GM12891 (cell line): ENCODE results near the gene ZCCHC8.
"Not testable (repeated sequence)": the region's sequence is repeated elsewhere in the genome, so short reads cannot be mapped to it uniquely, and the experiment has no call there.

Experiments
- DNase-seq: peaks from one replicate; pipeline ENCODE4 v3.0.0; 2011; ENCODE audit warnings: low spot score; ENCODE audit not compliant: insufficient read length
- FAIRE-seq: peaks from 2 replicates; lab custom pipeline; 2011; peaks lifted over from hg19 to GRCh38; lab: Jason Lieb, UNC
- PAX5 ChIP-seq: IDR thresholded peaks from 2 replicates; pipeline ENCODE4 v1.6.1; 2011; ENCODE audit warnings: low read length, moderate library complexity, mild to moderate bottlenecking; ENCODE audit not compliant: insufficient read depth, severe bottlenecking
- POLR2A ChIP-seq: IDR thresholded peaks from 2 replicates; pipeline ENCODE4 v1.6.1; 2011; ENCODE audit warnings: low read depth, low read length, control low read depth
- POLR2AphosphoS5 ChIP-seq: IDR thresholded peaks from 2 replicates; pipeline ENCODE4 v1.6.1; 2011; ENCODE audit warnings: low read depth, low read length, control low read depth
- POU2F2 ChIP-seq: IDR thresholded peaks from 2 replicates; pipeline ENCODE4 v1.6.1; 2011; ENCODE audit warnings: low read depth, mild to moderate bottlenecking, control low read depth, low read length, moderate library complexity
- SPI1 ChIP-seq: IDR thresholded peaks from 2 replicates; pipeline ENCODE4 v1.6.1; 2011; ENCODE audit warnings: low read depth, low read length, control low read depth
- TAF1 ChIP-seq: IDR thresholded peaks from 2 replicates; pipeline ENCODE4 v1.6.1; 2011; ENCODE audit warnings: low read depth, low read length, control low read depth

ZCCHC8 gene

GRCh38 chr12:122491991-122492390 is 8.7 kb downstream of the ZCCHC8 start:
- no peak for TF ChIP-seq POLR2A
- TF ChIP-seq POU2F2 = no peak
- no peak for TF ChIP-seq POLR2AphosphoS5
- TF ChIP-seq TAF1 = no peak
- TF ChIP-seq PAX5 = no peak
- TF ChIP-seq SPI1 = no peak
- FAIRE-seq = no peak
- no peak for DNase-seq

DNA sequence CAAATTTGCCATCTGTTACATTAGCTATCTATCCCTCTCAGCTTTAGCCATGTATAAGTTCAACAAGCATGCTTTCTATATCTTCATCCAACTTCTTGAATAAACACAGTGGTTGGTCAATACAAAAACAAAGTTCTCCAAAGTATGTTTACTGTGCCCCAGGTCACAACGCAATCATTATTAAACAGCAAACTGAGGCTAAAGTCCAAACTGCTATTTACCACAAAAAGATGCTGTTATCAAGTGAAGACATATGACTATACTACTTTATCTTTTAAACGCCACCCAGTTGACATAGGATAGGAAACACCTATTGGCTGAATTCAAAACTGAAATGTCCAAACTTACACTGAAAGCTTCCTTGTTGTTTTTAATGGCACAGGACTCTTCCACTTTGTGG is 11.7 kb downstream of the ZCCHC8 start:
- FAIRE-seq = no peak
- TF ChIP-seq POLR2AphosphoS5 = no peak
- no peak for TF ChIP-seq TAF1
- no peak for TF ChIP-seq POU2F2
- no peak for TF ChIP-seq PAX5
- TF ChIP-seq SPI1 = no peak
- no peak for TF ChIP-seq POLR2A
- DNase-seq = no peak

DNA sequence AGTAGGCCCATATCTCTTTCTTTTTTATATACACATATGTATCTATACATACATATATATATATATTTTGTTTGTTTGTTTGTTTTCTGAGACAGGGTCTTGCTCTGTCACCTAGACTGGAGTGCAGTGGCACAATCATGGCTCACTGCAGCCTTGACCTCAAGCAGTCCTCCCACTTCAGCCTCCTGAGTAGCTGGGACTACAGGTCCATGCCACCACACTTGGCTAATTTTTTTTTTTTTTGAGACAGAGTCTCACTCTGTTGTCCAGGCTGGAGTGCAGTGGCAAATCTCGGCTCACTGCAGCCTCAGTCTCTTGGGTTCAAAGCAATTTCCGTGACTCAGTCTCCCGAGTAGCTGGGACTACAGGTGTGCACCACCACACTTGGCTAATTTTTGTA is 12.9 kb downstream of the ZCCHC8 start:
- not testable (repeated sequence) for DNase-seq, FAIRE-seq

- DNase-seq = no peak
- no peak for FAIRE-seq
- TF ChIP-seq POLR2AphosphoS5 = no peak
- no peak for TF ChIP-seq TAF1
- TF ChIP-seq PAX5 = no peak
- no peak for TF ChIP-seq POLR2A
- no peak for TF ChIP-seq POU2F2
- TF ChIP-seq SPI1 = no peak
These were observed 13.8 kb downstream of the ZCCHC8 start for GRCh38 chr12:122486805-122487426.

- DNase-seq, FAIRE-seq: not testable (repeated sequence)
These were observed 14.4 kb downstream of the ZCCHC8 start for GRCh38 chr12:122486360-122486759.

DNA sequence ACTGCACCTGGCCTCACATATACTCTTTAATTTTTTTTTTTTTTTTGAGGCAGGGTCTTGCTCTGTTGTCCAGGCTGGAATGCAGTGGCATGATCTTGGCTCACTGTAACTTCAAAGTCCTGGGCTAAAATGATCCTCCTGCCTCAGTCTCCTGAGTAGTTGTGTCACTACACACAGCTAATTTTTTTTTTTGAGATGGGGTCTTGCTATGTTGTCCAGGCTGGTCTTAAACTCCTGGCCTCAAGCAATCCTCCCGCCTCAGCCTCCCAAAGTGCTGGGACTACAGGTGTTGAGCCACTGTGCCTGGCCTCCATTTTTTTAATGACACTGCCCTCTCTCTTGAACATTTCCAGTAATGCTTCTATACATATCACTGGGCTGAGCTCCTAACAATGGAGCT is 16.3 kb downstream of the ZCCHC8 start:
- DNase-seq, FAIRE-seq: not testable (repeated sequence)

- TF ChIP-seq POLR2AphosphoS5 (no peak), SPI1 (no peak)
- no peak for FAIRE-seq
- no peak for DNase-seq
These were observed 16.8 kb downstream of the ZCCHC8 start for GRCh38 chr12:122483969-122484368.

DNA sequence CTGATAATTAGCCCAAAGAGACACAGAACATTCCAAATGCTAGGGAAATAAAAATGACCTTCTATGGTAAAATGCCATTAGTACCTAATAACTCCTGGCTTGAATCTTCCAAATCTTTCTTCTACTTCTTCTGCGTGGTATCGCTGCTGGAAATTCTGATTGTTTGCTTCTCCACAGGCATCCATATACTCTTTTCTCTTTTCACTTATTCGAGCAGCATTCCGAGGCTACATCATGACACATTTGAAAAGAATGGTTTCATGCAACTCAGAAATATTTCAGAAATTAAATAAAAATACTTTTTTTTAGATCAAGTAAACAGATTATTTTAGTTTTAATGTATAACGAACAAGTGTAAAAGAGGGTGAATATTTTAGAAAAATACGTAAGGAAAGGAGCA is 18.9 kb downstream of the ZCCHC8 start:
- FAIRE-seq (no peak), DNase-seq (no peak)
- TF ChIP-seq POLR2A (no peak), POU2F2 (no peak), PAX5 (no peak), POLR2AphosphoS5 (no peak), TAF1 (no peak), SPI1 (no peak)

DNA sequence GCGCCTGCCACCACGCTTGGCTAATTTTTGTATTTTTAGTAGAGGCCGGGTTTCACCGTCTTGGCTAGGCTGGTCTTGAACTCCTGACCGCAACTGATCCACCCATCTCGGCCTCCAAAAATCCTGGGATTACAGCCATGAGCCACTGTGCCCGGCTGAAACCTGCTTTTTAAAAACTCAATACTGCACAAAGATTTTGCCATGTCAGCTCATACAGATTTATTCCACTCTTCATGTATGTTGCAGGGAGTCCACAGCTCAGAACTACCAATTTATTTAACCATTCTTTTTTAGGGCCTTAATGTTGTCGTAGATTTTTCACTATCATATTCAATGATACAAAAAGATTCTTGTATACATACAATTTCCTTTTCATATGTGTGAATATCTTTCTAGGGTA is 20.0 kb downstream of the ZCCHC8 start:
- FAIRE-seq = no peak
- DNase-seq = no peak
- TF ChIP-seq POLR2A (no peak), TAF1 (no peak), POU2F2 (no peak), SPI1 (no peak), PAX5 (no peak), POLR2AphosphoS5 (no peak)

DNA sequence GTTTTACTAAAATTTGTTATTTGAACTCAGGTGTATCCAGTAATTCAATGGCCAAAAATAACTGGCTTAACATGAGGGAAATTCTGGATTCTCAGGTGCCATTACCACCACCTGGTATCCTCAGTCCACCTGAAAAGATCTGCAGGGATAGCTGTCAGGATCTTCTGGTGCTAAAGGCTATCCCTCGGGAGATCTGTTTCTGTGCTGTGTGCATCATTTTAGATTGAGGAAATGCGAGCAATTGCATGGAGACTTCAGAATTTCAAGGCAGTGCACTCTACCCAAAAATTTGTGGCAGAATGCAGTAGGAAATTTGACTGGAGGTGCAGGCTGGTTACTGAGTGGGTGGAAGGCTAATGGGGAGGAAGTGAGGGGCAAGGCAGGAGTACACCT is 26.4 kb downstream of the ZCCHC8 start:
- TF ChIP-seq PAX5 (no peak), TAF1 (no peak), SPI1 (peak; percentile 34; the same call in 1 of the 2 replicates)
- DNase-seq = no peak
- no peak for FAIRE-seq

DNA sequence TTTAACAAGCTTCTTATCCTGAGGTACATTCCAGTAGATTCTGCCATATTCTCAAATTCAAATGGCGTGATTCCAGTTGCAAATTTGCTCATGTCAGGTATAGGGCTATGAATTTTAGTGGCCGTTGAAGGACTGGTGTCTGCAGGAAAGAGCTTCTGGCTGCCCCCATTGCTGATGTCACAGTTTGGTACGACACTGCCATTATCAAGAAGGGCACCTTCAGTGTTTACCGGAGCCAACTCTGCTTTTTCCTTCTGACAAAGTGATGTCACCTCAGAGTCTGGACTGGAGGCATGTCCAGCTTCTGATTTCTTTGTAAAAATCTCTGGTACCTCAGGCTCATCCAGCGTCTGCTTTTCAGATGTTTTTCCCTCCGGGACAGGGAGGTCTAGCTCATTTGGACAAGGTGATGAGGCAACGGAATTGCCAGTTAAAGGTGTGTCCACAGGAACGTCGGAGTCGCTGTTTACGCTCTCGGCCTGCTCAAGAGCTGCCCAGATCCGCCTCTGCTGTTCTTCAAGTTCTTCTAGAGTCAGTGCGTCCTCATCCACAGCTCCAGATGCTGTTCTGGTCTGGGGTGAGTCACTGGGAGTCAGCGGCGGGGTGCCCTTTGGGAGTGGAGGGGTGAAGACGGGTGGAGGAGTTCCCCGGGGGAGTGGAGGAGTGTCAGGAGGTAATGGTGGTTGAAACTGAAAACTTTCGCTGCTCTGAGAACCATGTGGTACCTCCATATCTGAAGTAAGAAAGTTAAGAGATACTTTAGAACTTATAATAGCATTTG is 27.0 kb downstream of the ZCCHC8 start:
- TF ChIP-seq POU2F2 (0 out of 2 replicates have a peak, but pooled peaks have one; percentile 35), PAX5 (no peak), TAF1 (no peak), POLR2A (peak; percentile 25; the same call in 1 of the 2 replicates), POLR2AphosphoS5 (0 out of 2 replicates have a peak, but pooled peaks have one; percentile 27), SPI1 (no peak)
- FAIRE-seq (peak; percentile 75), DNase-seq (peak; percentile 25)
